Liver (tissue), 3 donors: ENCODE results near the gene ARIH1.

Source experiments
- CTCF ChIP-seq: fragments of 150-350 bp; IDR thresholded peaks from 2 replicates; pipeline ENCODE4 v1.5.1; 2017; ENCODE audit warnings: improper control_type of control experiment, low read depth, low read length; ENCODE audit not compliant: missing input control
- EGR1 ChIP-seq, 2 donors: IDR thresholded peaks; 2 replicates each; pipeline ENCODE4 v1.6.1; 2016 to 2018; ENCODE audit warnings: antibody characterized with exemption in 2 of 2, low read depth in 2 of 2
- FOXA1 ChIP-seq: IDR thresholded peaks from 2 replicates; pipeline ENCODE4 v1.6.1; 2016; ENCODE audit warnings: antibody characterized with exemption
- GABPA ChIP-seq, 2 donors: IDR thresholded peaks in 1 of 2; conservative IDR thresholded peaks in 1 of 2; 2 replicates each; pipeline ENCODE4 v1.6.1; 2016; ENCODE audit warnings: antibody characterized with exemption in 2 of 2, mild to moderate bottlenecking in 1 of 2, moderate library complexity in 1 of 2
- JUND ChIP-seq, 2 donors: IDR thresholded peaks; 2 replicates each; pipeline ENCODE4 v1.6.1; 2016; ENCODE audit warnings: antibody characterized with exemption in 2 of 2
- RAD21 ChIP-seq, 2 donors: IDR thresholded peaks; 2 replicates each; pipeline ENCODE4 v1.6.1; 2016; ENCODE audit warnings: antibody characterized with exemption in 2 of 2, mild to moderate bottlenecking in 2 of 2
- SP1 ChIP-seq: IDR thresholded peaks from 2 replicates; pipeline ENCODE4 v1.6.1; 2018; ENCODE audit warnings: antibody characterized with exemption, mild to moderate bottlenecking
- donor health status: healthy.
- donor health status: healthy.

GRCh38 chr15:72614810-72615532 is 140.8 kb downstream of the ARIH1 start:
- TF ChIP-seq CTCF = no peak
- no peak for TF ChIP-seq SP1
- no peak for TF ChIP-seq FOXA1
- no peak for TF ChIP-seq RAD21 (IDR thresholded peaks at IDR 0.05)
- TF ChIP-seq GABPA (IDR thresholded peaks at IDR 0.05 in 1 of 2, conservative IDR thresholded peaks at IDR 0.05 in 1 of 2) = no peak
- no peak for TF ChIP-seq EGR1 (IDR thresholded peaks at IDR 0.05; ENCODE audit: low read depth in 2 of 2)
- TF ChIP-seq JUND (IDR thresholded peaks at IDR 0.05) = no peak
